GM12873 (cell line): ENCODE results near the gene SIGLEC7.

Experiments
- TF ChIP-seq, protein P1 (sequence below): IDR thresholded peaks from 2 replicates; pipeline ENCODE4 v1.5.1; 2012; ENCODE audit warnings: low read depth, mild to moderate bottlenecking, moderate library complexity, low read length, control low read depth; ENCODE audit not compliant: insufficient read depth; ENCODE audit errors: missing control alignments

The SIGLEC7 gene

GRCh38 chr19:51119611-51120010 is 22.5 kb upstream of the SIGLEC7 start:
- TF ChIP-seq, protein P1, sequence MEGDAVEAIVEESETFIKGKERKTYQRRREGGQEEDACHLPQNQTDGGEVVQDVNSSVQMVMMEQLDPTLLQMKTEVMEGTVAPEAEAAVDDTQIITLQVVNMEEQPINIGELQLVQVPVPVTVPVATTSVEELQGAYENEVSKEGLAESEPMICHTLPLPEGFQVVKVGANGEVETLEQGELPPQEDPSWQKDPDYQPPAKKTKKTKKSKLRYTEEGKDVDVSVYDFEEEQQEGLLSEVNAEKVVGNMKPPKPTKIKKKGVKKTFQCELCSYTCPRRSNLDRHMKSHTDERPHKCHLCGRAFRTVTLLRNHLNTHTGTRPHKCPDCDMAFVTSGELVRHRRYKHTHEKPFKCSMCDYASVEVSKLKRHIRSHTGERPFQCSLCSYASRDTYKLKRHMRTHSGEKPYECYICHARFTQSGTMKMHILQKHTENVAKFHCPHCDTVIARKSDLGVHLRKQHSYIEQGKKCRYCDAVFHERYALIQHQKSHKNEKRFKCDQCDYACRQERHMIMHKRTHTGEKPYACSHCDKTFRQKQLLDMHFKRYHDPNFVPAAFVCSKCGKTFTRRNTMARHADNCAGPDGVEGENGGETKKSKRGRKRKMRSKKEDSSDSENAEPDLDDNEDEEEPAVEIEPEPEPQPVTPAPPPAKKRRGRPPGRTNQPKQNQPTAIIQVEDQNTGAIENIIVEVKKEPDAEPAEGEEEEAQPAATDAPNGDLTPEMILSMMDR = no peak

GRCh38 chr19:51120160-51120559 is 21.9 kb upstream of the SIGLEC7 start:
- TF ChIP-seq, protein P1 = no peak

GRCh38 chr19:51121257-51121656 is 20.8 kb upstream of the SIGLEC7 start:
- TF ChIP-seq, protein P1 = no peak

- TF ChIP-seq, protein P1 = no peak
These were observed 19.8 kb upstream of the SIGLEC7 start for GRCh38 chr19:51122112-51122981.

GRCh38 chr19:51123381-51123800 is 18.7 kb upstream of the SIGLEC7 start:
- TF ChIP-seq, protein P1 = no peak

DNA sequence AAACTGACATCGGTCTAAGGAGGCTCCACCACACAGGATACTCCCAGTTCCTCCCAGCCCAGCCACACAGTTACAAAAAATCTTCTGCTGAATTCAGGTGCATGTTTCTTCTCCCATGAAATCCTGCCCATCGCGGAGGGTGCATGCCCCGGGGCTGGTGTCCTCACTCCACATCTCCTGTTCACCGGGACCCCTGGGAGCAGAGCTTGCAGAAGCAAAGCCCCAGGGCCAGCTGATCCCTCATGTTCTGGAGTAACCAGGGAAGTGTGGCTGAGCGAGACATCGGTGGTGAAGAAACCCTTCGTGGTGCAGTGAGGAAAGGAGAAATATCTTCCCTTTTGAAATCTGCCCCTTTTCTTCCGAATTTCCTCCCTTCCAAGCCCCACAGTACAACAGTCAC is 18.3 kb upstream of the SIGLEC7 start:
- TF ChIP-seq, protein P1 = no peak

DNA sequence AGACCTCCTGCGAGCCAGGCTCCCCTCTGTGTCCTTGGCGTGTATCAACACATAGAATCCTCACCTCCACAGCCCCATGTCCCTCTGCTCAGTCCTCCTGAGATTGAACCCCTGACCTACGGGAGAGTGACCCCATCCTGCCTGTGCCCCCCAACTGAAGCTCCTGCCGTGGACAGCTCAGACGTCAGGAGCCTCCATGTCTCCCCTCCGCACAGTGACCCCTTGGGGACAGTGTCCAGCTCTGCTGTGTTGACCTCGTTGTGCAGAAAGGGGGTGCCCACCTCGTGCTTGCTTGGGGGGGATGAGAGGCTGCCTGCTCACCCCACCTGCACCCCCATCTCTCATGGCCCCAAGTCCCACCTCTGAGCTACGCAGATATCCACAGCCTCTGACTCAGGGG is 17.9 kb upstream of the SIGLEC7 start:
- TF ChIP-seq, protein P1 = no peak
